ENCODE results near the gene CLN3. TPM values are rescaled to one million over a fixed set of nuclear protein-coding genes. Genes with fewer than 3 reads are reported as not detected.

The CLN3 gene
- total and polyA plus RNA-seq, 2 of the 13 experiments (the other 11 are each of a cell fraction or from before 2014, with no cell fraction given), result 23.4 to 46.8 TPM

DNA sequence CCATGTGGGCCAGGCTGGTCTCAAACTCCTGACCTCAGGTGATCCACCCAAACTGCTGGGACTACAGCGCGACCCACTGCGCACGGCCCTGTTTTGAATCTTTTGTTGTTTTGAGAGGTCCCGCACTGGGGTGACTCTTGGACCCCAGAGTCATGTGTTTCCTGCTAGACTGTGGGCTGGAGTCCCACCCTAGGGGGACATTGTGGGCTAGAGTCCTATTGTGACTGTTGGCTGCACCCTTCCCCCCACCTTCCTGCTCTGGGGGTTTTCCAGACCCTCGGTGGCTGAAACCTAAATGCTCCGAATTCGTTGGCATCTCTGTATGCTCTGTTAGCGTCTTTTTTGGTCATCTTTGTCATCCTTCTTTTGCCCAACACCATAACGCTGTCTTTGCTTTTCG lies 30.9 kb upstream of the CLN3 start (continued):
- TF ChIP-seq, protein P1, sequence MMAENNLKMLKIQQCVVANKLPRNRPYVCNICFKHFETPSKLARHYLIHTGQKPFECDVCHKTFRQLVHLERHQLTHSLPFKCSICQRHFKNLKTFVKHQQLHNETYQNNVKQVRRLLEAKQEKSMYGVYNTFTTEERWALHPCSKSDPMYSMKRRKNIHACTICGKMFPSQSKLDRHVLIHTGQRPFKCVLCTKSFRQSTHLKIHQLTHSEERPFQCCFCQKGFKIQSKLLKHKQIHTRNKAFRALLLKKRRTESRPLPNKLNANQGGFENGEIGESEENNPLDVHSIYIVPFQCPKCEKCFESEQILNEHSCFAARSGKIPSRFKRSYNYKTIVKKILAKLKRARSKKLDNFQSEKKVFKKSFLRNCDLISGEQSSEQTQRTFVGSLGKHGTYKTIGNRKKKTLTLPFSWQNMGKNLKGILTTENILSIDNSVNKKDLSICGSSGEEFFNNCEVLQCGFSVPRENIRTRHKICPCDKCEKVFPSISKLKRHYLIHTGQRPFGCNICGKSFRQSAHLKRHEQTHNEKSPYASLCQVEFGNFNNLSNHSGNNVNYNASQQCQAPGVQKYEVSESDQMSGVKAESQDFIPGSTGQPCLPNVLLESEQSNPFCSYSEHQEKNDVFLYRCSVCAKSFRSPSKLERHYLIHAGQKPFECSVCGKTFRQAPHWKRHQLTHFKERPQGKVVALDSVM (CRISPR knock-in tag; IDR thresholded peaks at IDR 0.05), result no peak
- TF ChIP-seq NR2C2 (CRISPR knock-in tag; IDR thresholded peaks at IDR 0.05; ENCODE audit: borderline replicate concordance) (no peak), ZNF20 (CRISPR knock-in tag; IDR thresholded peaks at IDR 0.05) (no peak), SETDB1 (CRISPR knock-in tag; IDR thresholded peaks at IDR 0.05; ENCODE audit: borderline replicate concordance) (no peak), ZNF83 (CRISPR knock-in tag; IDR thresholded peaks at IDR 0.05; ENCODE audit: borderline replicate concordance) (no peak), HIVEP1 (CRISPR knock-in tag; IDR thresholded peaks at IDR 0.05) (no peak), NR3C1 (CRISPR knock-in tag; IDR thresholded peaks at IDR 0.05) (no peak), ZFP62 (CRISPR knock-in tag; IDR thresholded peaks at IDR 0.05) (no peak)
- TF ChIP-seq, protein P2, sequence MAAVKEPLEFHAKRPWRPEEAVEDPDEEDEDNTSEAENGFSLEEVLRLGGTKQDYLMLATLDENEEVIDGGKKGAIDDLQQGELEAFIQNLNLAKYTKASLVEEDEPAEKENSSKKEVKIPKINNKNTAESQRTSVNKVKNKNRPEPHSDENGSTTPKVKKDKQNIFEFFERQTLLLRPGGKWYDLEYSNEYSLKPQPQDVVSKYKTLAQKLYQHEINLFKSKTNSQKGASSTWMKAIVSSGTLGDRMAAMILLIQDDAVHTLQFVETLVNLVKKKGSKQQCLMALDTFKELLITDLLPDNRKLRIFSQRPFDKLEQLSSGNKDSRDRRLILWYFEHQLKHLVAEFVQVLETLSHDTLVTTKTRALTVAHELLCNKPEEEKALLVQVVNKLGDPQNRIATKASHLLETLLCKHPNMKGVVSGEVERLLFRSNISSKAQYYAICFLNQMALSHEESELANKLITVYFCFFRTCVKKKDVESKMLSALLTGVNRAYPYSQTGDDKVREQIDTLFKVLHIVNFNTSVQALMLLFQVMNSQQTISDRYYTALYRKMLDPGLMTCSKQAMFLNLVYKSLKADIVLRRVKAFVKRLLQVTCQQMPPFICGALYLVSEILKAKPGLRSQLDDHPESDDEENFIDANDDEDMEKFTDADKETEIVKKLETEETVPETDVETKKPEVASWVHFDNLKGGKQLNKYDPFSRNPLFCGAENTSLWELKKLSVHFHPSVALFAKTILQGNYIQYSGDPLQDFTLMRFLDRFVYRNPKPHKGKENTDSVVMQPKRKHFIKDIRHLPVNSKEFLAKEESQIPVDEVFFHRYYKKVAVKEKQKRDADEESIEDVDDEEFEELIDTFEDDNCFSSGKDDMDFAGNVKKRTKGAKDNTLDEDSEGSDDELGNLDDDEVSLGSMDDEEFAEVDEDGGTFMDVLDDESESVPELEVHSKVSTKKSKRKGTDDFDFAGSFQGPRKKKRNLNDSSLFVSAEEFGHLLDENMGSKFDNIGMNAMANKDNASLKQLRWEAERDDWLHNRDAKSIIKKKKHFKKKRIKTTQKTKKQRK (IDR thresholded peaks at IDR 0.05; ENCODE audit: low read length), result no peak

Data from HepG2 (cell line).